Uterus (tissue), 4 donors: ENCODE measurements around the gene TMEM239. TPM values are rescaled to one million over a fixed set of nuclear protein-coding genes. Genes with fewer than 3 reads are reported as not detected.
A peak's percentile ranks its signal among the peaks of the same experiment; 100 is the strongest.
"Not testable (repeated sequence)": the region's sequence is repeated elsewhere in the genome, so short reads cannot be mapped to it uniquely, and the experiment has no call there.

Experiments
- DNase-seq, 2 donors: peaks; one replicate each; pipeline ENCODE4 v3.0.0-alpha.2; 2019 to 2020
- H3K27ac ChIP-seq, 2 donors: fragments of 200-600 bp; sonication (generic); 1 replicate in 1 of 2; 2 replicates in 1 of 2; pipeline ENCODE4 v1.5.1; 2016 to 2018
- H3K27me3 ChIP-seq, 2 donors: fragments of 200-600 bp; sonication (generic); one replicate each; pipeline ENCODE4 v1.5.1; 2018 to 2019; ENCODE audit warnings: control low read depth in 1 of 2
- H3K36me3 ChIP-seq, 2 donors: fragments of 200-600 bp; sonication (generic); one replicate each; pipeline ENCODE4 v1.5.1; 2019; ENCODE audit warnings: control low read depth in 1 of 2
- H3K4me1 ChIP-seq, 2 donors: fragments of 200-600 bp; sonication (generic); one replicate each; pipeline ENCODE4 v1.5.1; 2018 to 2019; ENCODE audit warnings: control low read depth in 1 of 2
- H3K4me3 ChIP-seq, 2 donors: fragments of 200-600 bp; sonication (generic); 1 replicate in 1 of 2; 2 replicates in 1 of 2; pipeline ENCODE4 v1.5.1; 2018 to 2019; ENCODE audit warnings: mild to moderate bottlenecking in 1 of 2
- H3K9me3 ChIP-seq, 2 donors: fragments of 200-600 bp; sonication (generic); one replicate each; pipeline ENCODE4 v1.5.1; 2019; ENCODE audit warnings: control low read depth in 1 of 2
- POLR2A ChIP-seq, 2 donors: fragments of 450-650 bp; IDR thresholded peaks; one replicate each; pipeline ENCODE4 v1.6.1; 2016; ENCODE audit warnings: antibody characterized with exemption in 2 of 2, mild to moderate bottlenecking in 1 of 2, moderate library complexity in 1 of 2
- intact Hi-C: fragments of 100-400 bp; cut with DNase I; formaldehyde crosslinking; loops from one replicate; pipeline ENCODE4 v1.15.1; 2023; ENCODE audit warnings: low total_unique reads
- total RNA-seq, 4 donors: library from RNA; depleted of rRNA in 3 of 4; stranded (reverse); fragments of >200 nt in 3 of 4; gene quantifications; one replicate each; pipeline versions ENCODE4 v1.1.0 to v1.2.4, GENCODE V29; 2014 to 2023
- TF ChIP-seq, protein P1 (sequence below), 4 experiments: fragments of 200-600 bp in 2 of 4; fragments of 450-650 bp in 2 of 4; sonication (generic) in 2 of 4; IDR thresholded peaks; one replicate each; pipeline ENCODE4 v1.5.1; 2016 to 2019; ENCODE audit warnings: antibody characterized with exemption in 4 of 4, mild to moderate bottlenecking in 2 of 4, moderate library complexity in 1 of 4
- donor health status: DM: yes; HTN: yes; CAD: no.

The TMEM239 gene
- total RNA-seq = not detected

DNA sequence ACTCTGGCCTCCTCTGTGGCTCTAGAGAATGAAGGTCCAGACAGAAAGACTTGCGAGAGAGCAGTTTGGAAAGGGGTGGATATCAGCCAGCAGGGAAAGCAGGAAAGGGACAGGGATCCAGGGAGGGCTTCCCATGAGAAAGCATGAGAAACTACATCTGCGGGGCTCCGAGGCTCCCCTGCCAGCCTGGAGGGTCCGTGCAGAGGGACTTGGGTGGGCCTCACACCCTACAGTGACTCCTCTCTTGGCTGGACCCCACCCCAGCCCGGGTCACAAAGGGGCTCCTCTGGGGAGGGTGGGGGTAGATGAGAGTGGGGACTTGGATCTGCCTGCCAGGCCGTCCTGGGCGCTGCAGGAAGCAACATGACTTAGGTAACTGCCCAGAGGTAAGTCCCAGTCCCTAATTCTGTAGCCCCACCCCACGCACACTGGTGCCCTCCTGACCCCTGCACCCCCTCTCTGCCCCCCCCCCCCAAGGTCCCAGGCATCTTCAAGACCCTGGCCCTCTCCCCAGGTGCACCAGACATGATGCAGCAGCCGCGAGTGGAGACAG, at the start of gene TMEM239:
TMEM239 (plus strand) TSS at position 335 of the 553 bp plus-strand sequence; CDS start at position 526, 191 bp downstream.
- peak within 1 kb of the TSS; percentile 62 to 98 for H3K27ac ChIP-seq

DNA sequence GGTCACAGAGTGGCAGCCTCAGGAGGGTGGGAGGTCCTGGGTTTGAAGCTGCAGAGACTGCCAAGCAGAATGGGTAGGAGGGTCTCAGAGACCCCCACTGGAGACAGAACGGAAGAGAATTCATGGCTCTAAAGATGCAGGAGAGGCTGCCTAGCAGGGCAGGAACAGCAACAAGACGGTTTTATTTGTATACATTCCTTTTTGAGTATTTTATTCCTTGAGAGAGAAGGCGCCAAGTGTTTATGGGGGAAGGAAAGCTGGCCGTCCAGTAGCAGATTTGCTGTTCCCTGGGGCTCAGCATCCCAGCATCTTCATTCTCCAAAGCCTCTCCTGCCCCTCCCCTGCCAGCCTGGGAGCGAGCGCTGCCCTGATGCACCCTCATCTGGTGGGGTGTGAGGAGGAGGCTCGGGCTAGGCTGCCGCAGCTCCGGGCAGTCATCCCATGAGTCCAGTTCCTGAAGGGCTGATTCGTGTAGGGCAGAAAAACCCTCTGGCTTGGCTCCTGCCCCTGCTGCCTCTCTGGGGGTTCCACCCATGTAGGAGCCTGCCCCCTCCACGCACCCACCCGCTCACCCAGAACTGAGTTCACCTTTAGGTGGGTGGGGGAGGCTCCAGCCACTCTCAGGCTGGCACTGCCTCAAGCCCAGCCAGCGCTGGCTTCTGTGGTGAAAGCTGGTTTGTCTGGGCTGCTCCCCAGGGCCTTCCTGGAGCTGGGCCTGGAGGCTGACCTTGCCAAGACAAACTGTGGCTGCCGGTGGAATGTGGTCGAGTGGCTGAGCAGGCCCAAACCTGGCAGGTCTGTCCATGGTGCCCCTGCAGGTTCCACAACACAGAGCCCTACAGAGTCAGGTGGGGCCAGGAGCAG, 48.2 kb upstream of the TMEM239 start:
- peak in 1 of 2 donors; percentile 37 for DNase-seq
- TF ChIP-seq, protein P1, sequence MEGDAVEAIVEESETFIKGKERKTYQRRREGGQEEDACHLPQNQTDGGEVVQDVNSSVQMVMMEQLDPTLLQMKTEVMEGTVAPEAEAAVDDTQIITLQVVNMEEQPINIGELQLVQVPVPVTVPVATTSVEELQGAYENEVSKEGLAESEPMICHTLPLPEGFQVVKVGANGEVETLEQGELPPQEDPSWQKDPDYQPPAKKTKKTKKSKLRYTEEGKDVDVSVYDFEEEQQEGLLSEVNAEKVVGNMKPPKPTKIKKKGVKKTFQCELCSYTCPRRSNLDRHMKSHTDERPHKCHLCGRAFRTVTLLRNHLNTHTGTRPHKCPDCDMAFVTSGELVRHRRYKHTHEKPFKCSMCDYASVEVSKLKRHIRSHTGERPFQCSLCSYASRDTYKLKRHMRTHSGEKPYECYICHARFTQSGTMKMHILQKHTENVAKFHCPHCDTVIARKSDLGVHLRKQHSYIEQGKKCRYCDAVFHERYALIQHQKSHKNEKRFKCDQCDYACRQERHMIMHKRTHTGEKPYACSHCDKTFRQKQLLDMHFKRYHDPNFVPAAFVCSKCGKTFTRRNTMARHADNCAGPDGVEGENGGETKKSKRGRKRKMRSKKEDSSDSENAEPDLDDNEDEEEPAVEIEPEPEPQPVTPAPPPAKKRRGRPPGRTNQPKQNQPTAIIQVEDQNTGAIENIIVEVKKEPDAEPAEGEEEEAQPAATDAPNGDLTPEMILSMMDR (IDR thresholded peaks at IDR 0.05) = no peak
- H3K9me3 ChIP-seq = no peaks in the 10 kb centered on the region
- H3K27ac ChIP-seq = no peak overlapping the region
- no peak overlapping the region for H3K4me3 ChIP-seq
- no peaks in the 10 kb centered on the region for H3K27me3 ChIP-seq
- H3K4me1 ChIP-seq = peaks cover 0 to 5% of the 10 kb centered on the region in 2 donors
- intact Hi-C loops = no loop called here
- no peaks in the 10 kb centered on the region for H3K36me3 ChIP-seq

More for the DNA sequence above, at the start of gene TMEM239:
- Histone ChIP-seq H3K4me3 (no peak within 1 kb of the TSS), H3K4me1 (peaks cover 0 to 13% of the 10 kb centered on the region in 2 donors), H3K9me3 (no peaks in the 10 kb centered on the region), H3K27me3 (no peaks in the 10 kb centered on the region), H3K36me3 (no peaks in the 10 kb centered on the region)
- no peak for TF ChIP-seq POLR2A (IDR thresholded peaks at IDR 0.05)
- TF ChIP-seq, protein P1 (IDR thresholded peaks at IDR 0.05) = no peak
- no peak for DNase-seq
- intact Hi-C loops = no loop called here

DNA sequence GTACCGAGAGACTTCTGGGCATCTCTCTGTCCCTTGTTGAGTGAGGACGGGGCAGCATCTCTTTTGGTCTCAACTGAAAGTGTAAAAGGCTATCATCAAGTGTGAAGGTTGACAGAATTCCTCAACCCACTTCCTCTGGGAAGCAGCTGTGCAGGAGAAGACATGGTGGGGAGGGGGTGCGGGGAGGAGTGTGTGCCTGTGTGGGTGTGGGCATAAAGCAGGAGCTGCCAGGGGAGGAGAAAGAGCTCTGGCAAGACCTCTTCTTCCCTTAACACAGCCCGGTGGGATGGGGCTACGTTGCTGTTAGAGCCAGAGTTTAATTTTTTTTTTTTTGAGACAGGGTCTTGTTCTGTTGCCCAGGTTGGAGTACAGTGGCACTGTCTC, 47.5 kb upstream of the TMEM239 start:
- Histone ChIP-seq H3K27me3 (no peaks in the 10 kb centered on the region), H3K27ac (no peak overlapping the region), H3K4me3 (no peak overlapping the region), H3K36me3 (no peaks in the 10 kb centered on the region), H3K4me1 (peaks cover 0 to 5% of the 10 kb centered on the region in 2 donors), H3K9me3 (no peaks in the 10 kb centered on the region)
- intact Hi-C loops = no loop called here
- no peak for DNase-seq
- TF ChIP-seq POLR2A (IDR thresholded peaks at IDR 0.05) = no peak
- TF ChIP-seq, protein P1 (IDR thresholded peaks at IDR 0.05) = no peak

DNA sequence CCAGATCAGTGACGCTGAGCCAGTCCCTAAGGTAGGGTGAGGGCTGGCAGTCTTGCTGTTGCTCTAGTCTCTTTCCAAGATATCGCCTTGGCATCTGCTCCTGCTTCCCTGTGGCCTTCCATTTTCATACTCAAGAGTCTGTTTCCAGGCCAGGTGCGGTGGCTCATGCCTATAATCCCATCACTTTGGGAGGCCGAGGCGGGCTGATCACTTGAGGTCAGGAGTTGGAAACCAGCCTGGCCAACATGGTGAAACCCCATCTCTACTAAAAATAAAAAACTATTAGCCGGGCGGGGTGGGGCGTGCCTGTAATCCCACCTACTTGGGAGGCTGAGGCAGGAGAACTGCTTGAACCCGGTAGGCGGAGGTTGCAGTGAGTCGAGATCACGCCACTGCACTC, 46.1 kb upstream of the TMEM239 start:
- H3K27me3 ChIP-seq, H3K4me1 ChIP-seq, H3K4me3 ChIP-seq, DNase-seq, H3K36me3 ChIP-seq, H3K27ac ChIP-seq, intact Hi-C loops, H3K9me3 ChIP-seq: not testable (repeated sequence)

DNA sequence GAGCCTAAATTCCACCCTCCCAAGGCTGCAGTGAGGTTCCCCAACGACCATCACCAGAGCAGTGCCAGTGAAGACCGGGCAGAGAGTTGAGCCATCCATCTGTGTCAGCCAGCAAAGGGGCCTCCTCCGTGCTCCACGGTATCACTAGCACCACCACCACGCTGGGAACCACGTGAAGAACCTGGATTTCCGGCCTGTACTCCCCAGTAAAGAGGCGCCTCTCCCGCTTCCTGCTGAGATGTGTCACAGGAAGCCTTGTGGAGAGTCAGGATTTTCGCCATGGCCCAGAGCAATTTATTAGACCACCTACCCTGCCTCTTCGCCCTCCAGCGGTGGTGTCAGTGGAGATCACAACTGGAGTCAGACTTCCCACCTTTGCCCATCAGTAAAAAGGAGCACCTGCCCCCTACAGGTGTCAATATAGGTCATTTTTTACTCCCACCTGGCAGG, 44.5 kb upstream of the TMEM239 start:
- Histone ChIP-seq H3K9me3 (no peaks in the 10 kb centered on the region), H3K27me3 (no peaks in the 10 kb centered on the region), H3K27ac (no peak overlapping the region), H3K4me3 (no peak overlapping the region), H3K36me3 (no peaks in the 10 kb centered on the region), H3K4me1 (peaks cover 0 to 5% of the 10 kb centered on the region in 2 donors)
- TF ChIP-seq, protein P1 (IDR thresholded peaks at IDR 0.05) = no peak
- no peak for TF ChIP-seq POLR2A (IDR thresholded peaks at IDR 0.05)
- intact Hi-C loops = no loop called here
- no peak for DNase-seq
